Astrocyte (in vitro differentiated cells and primary cell): Measurements from ENCODE around the gene SLC9A7.

ENCODE experiments used
- CTCF ChIP-seq: IDR thresholded peaks from 2 replicates; pipeline ENCODE4 v1.5.1; 2011; ENCODE audit warnings: low read depth, mild to moderate bottlenecking, inconsistent platforms, low read length, moderate library complexity; ENCODE audit not compliant: insufficient read depth
- EZH2 ChIP-seq: IDR thresholded peaks from 2 replicates; pipeline ENCODE4 v1.6.1; 2012; ENCODE audit warnings: mild to moderate bottlenecking, low read length, inconsistent platforms; ENCODE audit not compliant: insufficient read depth

- TF ChIP-seq CTCF (no peak), EZH2 (no peak)
These were observed 138.4 kb downstream of the SLC9A7 start for GRCh38 chrX:46620505-46620904.
